GM23338 (cell line): ENCODE measurements around the gene ZNF792.

ENCODE experiments used
- CREB1 ChIP-seq: fragments of 250-450 bp; sonication (Bioruptor Pico); IDR thresholded peaks from 2 replicates; pipeline ENCODE4 v1.5.0; 2020; ENCODE audit warnings: low read depth, mild to moderate bottlenecking, moderate library complexity
- POLR2AphosphoS5 ChIP-seq: IDR thresholded peaks from 2 replicates; pipeline ENCODE4 v1.6.1; 2016; ENCODE audit warnings: antibody characterized with exemption, low read depth

DNA sequence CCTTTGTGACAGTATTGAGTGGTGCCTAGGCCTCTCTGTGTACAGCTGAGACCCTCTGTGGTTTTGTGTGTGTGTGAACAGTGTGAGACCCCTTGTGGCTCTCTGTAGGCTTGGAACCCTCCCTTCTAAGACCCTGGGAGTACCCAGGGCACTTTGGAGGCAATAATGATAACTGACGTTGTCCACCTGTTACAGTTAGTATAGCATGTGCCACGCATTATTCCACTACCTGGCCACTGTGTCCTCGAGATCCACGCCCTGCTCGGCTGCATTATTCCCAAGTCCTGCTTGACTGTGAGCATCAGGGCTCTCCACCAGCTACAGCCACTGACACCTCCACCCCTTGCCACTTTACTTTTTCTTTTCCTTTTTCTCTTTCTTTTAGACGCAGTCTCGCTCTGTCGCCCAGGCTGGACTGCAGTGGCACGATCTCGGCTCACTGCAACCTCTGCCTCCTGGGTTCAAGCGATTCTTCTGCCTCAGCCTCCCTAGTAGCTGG is 38.1 kb upstream of the ZNF792 start:
- TF ChIP-seq POLR2AphosphoS5: no peak
- TF ChIP-seq CREB1: no peak
